GM19372 (cell line): ENCODE measurements around the gene CYP8B1.

Experiments used
- ATAC-seq: cut with Tn5 transposase; IDR thresholded peaks from one replicate; pipeline ENCODE4 v1.9.1; 2021; ENCODE audit warnings: mild to moderate bottlenecking, low read depth, moderate library complexity; ENCODE audit not compliant: unreplicated experiment

CYP8B1 gene

DNA sequence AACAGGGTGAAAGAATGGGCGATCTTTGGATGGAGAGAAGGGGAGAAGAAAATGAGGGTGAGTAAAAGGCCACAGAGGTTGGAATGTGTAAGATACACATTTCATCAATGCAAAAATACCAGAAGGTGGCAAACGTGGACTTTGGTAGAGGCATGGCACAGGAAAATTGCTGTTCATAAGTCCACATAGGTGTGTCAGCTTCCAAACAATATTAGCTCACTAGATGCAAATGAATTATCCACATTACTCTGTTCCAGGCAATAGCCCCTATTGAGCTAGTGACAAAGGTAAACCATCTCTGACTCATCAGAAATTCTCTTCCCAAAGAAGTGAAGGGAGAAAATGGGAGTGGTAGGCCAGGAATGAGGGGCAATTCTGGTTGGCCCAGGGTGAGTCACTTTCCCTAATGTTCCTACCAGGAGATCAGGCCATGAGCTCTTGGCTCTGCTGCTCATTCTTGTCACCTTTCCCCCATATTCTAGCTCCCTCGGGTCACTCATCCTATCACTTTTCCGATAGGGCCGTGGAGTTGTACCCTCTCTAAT is 46.5 kb downstream of the CYP8B1 start:
- no peak for ATAC-seq

GRCh38 chr3:42827654-42828053 is 48.0 kb downstream of the CYP8B1 start:
- ATAC-seq = no peak

DNA sequence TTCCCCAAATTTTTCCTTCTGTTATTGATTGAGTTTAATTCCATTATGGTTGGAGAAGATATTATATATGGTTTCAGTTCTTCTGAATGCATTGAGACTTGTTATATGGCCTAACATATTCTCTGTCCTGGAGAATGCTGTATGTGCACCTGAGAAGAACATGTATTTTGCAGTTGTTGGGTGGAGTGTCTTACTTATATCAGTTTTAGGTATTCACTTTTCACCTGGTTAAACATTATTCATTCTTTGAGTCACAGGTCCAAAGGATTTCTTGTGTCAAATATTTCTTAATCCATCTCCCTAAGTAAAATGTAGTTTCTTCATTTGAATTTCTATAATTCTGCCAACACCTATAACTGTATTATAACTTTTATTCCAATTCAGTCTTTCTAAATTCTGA is 48.7 kb downstream of the CYP8B1 start:
- no peak for ATAC-seq

DNA sequence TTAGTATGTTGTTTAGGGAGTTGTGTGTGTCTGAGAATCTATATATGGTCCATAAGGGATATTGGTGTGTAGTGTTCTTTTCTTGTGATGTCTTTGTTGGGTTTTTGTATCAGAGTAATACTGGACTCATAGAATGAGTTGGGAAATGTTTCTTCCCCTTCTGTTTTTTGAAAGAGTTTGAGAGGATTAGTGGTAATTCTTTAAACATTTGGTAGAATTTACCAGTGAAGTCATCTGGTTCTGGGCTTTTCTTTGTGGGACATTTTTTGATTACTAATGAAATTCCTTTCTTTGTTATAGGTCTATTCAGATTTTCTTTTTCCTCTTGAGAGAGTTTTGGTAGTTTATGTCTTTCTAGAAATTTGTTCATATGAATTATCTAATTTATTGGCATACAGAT is 49.5 kb downstream of the CYP8B1 start:
- ATAC-seq = no peak

- ATAC-seq = no peak
Measured at GRCh38 chr3:42823351-42823750, 52.3 kb downstream of the CYP8B1 start.

DNA sequence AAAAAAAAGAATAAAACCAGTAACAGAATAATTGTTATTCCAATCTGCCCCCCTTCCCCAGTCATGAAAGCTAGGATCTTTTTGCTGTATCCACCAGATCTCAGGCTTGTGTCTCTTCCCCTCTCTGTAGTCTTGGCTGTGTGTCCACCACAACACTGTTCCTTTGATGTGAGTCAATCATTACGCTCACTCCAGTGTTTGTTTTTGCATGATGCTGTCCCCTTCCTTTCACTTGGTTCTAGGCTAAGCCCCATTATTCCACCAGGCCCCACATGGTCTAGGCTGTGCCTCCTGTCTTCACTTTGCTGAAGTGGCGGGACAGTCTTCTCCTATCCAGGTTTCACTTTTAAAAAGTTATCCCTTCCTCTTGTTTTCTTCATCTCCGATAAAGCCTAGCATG is 52.9 kb downstream of the CYP8B1 start:
- no peak for ATAC-seq
